ENCODE data around the gene RUNX2. TPM values are rescaled to one million over a fixed set of nuclear protein-coding genes. Genes with fewer than 3 reads are reported as not detected.

Gene RUNX2
- total RNA-seq, 1 donor from 2014 or later, result 1.8 TPM

GRCh38 chr6:45417436-45417835 is 89.3 kb downstream of the RUNX2 start:
- Mint-ChIP-seq H3K27ac (no peak overlapping the region), H3K4me3 (no peak overlapping the region), H3K4me1 (peaks cover 34% of the 10 kb centered on the region), H3K36me3 (ENCODE audit: low read depth) (no peaks in the 10 kb centered on the region), H3K27me3 (peaks cover 41% of the 10 kb centered on the region), H3K9me3 (no peaks in the 10 kb centered on the region)
- ChIA-PET CTCF (interaction anchor here (1.0 to 1.1 kb wide), 2 partner anchors 503 to 513 kb away, joined by 3 read pairs; no protein-coding TSS in a partner anchor), POLR2A (no interaction called here)
- intact Hi-C loops (cut with micrococcal nuclease), result no loop called here
- DNase-seq (no peak), ATAC-seq (ENCODE audit: low read depth) (no peak)
- TF ChIP-seq CTCF (IDR thresholded peaks at IDR 0.05), result no peak

- Mint-ChIP-seq H3K4me3 (peak overlapping the region; percentile 69), H3K27ac (no peak overlapping the region), H3K4me1 (peaks cover 49% of the 10 kb centered on the region), H3K36me3 (ENCODE audit: low read depth) (no peaks in the 10 kb centered on the region), H3K27me3 (peaks cover 51% of the 10 kb centered on the region), H3K9me3 (no peaks in the 10 kb centered on the region)
- CTCF ChIA-PET, result interaction anchor here (0.7 to 3.2 kb wide), 6 partner anchors 42 to 944 kb away, joined by 3 to 14 read pairs (median 4); partner anchors contain the start of gene SUPT3H
- peak; percentile 15 for ATAC-seq (ENCODE audit: low read depth)
- POLR2A ChIA-PET, result interaction anchor here (3.3 kb wide), 1 partner anchor 42 kb away, joined by 16 read pairs; the partner anchor contains the start of gene SUPT3H
- DNase-seq, result peak; percentile 51
- intact Hi-C loops (cut with micrococcal nuclease), result loop anchor here (2.0 to 5.0 kb wide), 4 partner anchors 128 to 765 kb away; no protein-coding TSS in a partner anchor
- TF ChIP-seq CTCF (IDR thresholded peaks at IDR 0.05), result no peak
Measured at GRCh38 chr6:45419571-45420082, 91.5 kb downstream of the RUNX2 start.

- CTCF ChIA-PET, result interaction anchor here (0.7 to 3.2 kb wide), 8 partner anchors 42 to 945 kb away, joined by 3 to 14 read pairs (median 5); partner anchors contain the start of gene SUPT3H
- H3K36me3 Mint-ChIP-seq (ENCODE audit: low read depth), result no peaks in the 10 kb centered on the region
- peaks cover 50% of the 10 kb centered on the region for H3K27me3 Mint-ChIP-seq
- peaks cover 54% of the 10 kb centered on the region for H3K4me1 Mint-ChIP-seq
- POLR2A ChIA-PET, result interaction anchor here (3.3 kb wide), 1 partner anchor 43 kb away, joined by 16 read pairs; the partner anchor contains the start of gene SUPT3H
- no peak for TF ChIP-seq CTCF (IDR thresholded peaks at IDR 0.05)
- no peaks in the 10 kb centered on the region for H3K9me3 Mint-ChIP-seq
- ATAC-seq (ENCODE audit: low read depth) (no peak), DNase-seq (peak; percentile 35)
- peak overlapping the region; percentile 76 for H3K27ac Mint-ChIP-seq
- H3K4me3 Mint-ChIP-seq, result peak overlapping the region; percentile 69
- intact Hi-C loops (cut with micrococcal nuclease), result loop anchor here (2.0 to 5.0 kb wide), 4 partner anchors 127 to 765 kb away; no protein-coding TSS in a partner anchor
Measured at GRCh38 chr6:45420083-45420908, 92.2 kb downstream of the RUNX2 start.

GRCh38 chr6:45420909-45421708 is 93.0 kb downstream of the RUNX2 start:
- Mint-ChIP-seq H3K9me3 (no peaks in the 10 kb centered on the region), H3K27me3 (peaks cover 44% of the 10 kb centered on the region), H3K36me3 (ENCODE audit: low read depth) (no peaks in the 10 kb centered on the region), H3K27ac (peak overlapping the region; percentile 76), H3K4me3 (peak overlapping the region; percentile 88), H3K4me1 (peaks cover 54% of the 10 kb centered on the region)
- intact Hi-C loops (cut with micrococcal nuclease), result loop anchor here (1.0 to 5.0 kb wide), 7 partner anchors 43 to 766 kb away; no protein-coding TSS in a partner anchor
- ATAC-seq (ENCODE audit: low read depth), result no peak
- no peak for DNase-seq
- ChIA-PET POLR2A (interaction anchor here (1.0 to 3.3 kb wide), 3 partner anchors 43 to 294 kb away, joined by 6 to 16 read pairs (median 6); partner anchors contain the start of gene SUPT3H), CTCF (interaction anchor here (1.9 to 3.2 kb wide), 4 partner anchors 43 to 766 kb away, joined by 6 to 14 read pairs (median 12); partner anchors contain the start of gene SUPT3H)
- no peak for TF ChIP-seq CTCF (IDR thresholded peaks at IDR 0.05)
